Keratinocyte (primary cell): ENCODE results near the gene STYK1. TPM values are rescaled to one million over a fixed set of nuclear protein-coding genes. Genes with fewer than 3 reads are reported as not detected.

Experiments
- DNase-seq: peaks from one replicate; pipeline ENCODE4 v3.0.0-alpha.2; 2011; ENCODE audit warnings: low read depth, missing footprints, low spot score
- FAIRE-seq: peaks from 2 replicates; lab custom pipeline; 2011; peaks lifted over from hg19 to GRCh38; lab: Jason Lieb, UNC
- H2AFZ ChIP-seq: 2 replicates; pipeline ENCODE4 v1.6.0; 2012; ENCODE audit warnings: low read length, control low read depth, inconsistent platforms; ENCODE audit not compliant: control insufficient read depth
- H3K27ac ChIP-seq: 2 replicates; pipeline ENCODE4 v1.5.1; 2011; ENCODE audit warnings: low read length; ENCODE audit not compliant: control insufficient read depth, insufficient read depth
- H3K27me3 ChIP-seq: 3 replicates; pipeline ENCODE4 v1.6.0; 2011; ENCODE audit warnings: low read length; ENCODE audit not compliant: control insufficient read depth, insufficient read depth; ENCODE audit errors: extremely low read depth
- H3K36me3 ChIP-seq, 2 experiments: 2 replicates in 1 of 2; 3 replicates in 1 of 2; pipeline ENCODE4 v1.5.1; 2011; ENCODE audit warnings: low read length in 2 of 2, mild to moderate bottlenecking in 1 of 2; ENCODE audit not compliant: control insufficient read depth in 2 of 2, insufficient read depth in 2 of 2; ENCODE audit errors: extremely low read depth in 1 of 2
- H3K4me1 ChIP-seq: 3 replicates; pipeline ENCODE4 v1.5.1; 2011; ENCODE audit warnings: low read length; ENCODE audit not compliant: control insufficient read depth, insufficient read depth; ENCODE audit errors: extremely low read depth
- H3K4me2 ChIP-seq: 3 replicates; pipeline ENCODE4 v1.6.0; 2011; ENCODE audit warnings: low read depth, low read length; ENCODE audit not compliant: control insufficient read depth, insufficient read depth; ENCODE audit errors: extremely low read depth
- H3K4me3 ChIP-seq, 3 experiments: fragments of 200-600 bp in 1 of 3; sonication (generic) in 1 of 3; 2 replicates in 2 of 3; 3 replicates in 1 of 3; pipeline ENCODE4 v1.5.1; 2011 to 2016; ENCODE audit warnings: low read length in 3 of 3, mild to moderate bottlenecking in 3 of 3, control low read depth in 2 of 3, inconsistent platforms in 1 of 3, low read depth in 1 of 3, mixed read lengths in 1 of 3, mixed run types in 1 of 3, moderate library complexity in 1 of 3; ENCODE audit not compliant: control insufficient read depth in 2 of 3, insufficient read depth in 2 of 3; ENCODE audit errors: extremely low read depth in 1 of 3
- H3K79me2 ChIP-seq: 2 replicates; pipeline ENCODE4 v1.6.0; 2012; ENCODE audit warnings: low read length; ENCODE audit not compliant: control insufficient read depth, insufficient read depth
- H3K9ac ChIP-seq: 3 replicates; pipeline ENCODE4 v1.6.0; 2011; ENCODE audit warnings: low read length; ENCODE audit not compliant: control insufficient read depth, insufficient read depth; ENCODE audit errors: extremely low read depth
- H3K9me1 ChIP-seq: 3 replicates; pipeline ENCODE4 v1.6.0; 2011; ENCODE audit warnings: low read length; ENCODE audit not compliant: control insufficient read depth, insufficient read depth; ENCODE audit errors: extremely low read depth
- H3K9me3 ChIP-seq: 2 replicates; pipeline ENCODE4 v1.5.1; 2012; ENCODE audit warnings: low read depth, low read length; ENCODE audit not compliant: control insufficient read depth
- H4K20me1 ChIP-seq: 3 replicates; pipeline ENCODE4 v1.6.0; 2011; ENCODE audit warnings: low read length; ENCODE audit not compliant: control insufficient read depth, insufficient read depth; ENCODE audit errors: extremely low read depth
- CTCF ChIP-seq, 3 experiments: IDR thresholded peaks in 1 of 3; conservative IDR thresholded peaks in 1 of 3; optimal IDR thresholded peaks in 1 of 3; 2 replicates in 2 of 3; 3 replicates in 1 of 3; pipeline versions ENCODE3 to v1.5.1; 2011; ENCODE audit warnings: low read length in 3 of 3, mild to moderate bottlenecking in 3 of 3, moderate library complexity in 2 of 3, control low read depth in 1 of 3, inconsistent platforms in 1 of 3; ENCODE audit not compliant: insufficient read depth in 2 of 3; ENCODE audit errors: extremely low read depth in 1 of 3
- EZH2 ChIP-seq: IDR thresholded peaks from one replicate; pipeline ENCODE4 v1.6.1; 2012; ENCODE audit warnings: inconsistent platforms, mild to moderate bottlenecking, low read length, moderate library complexity
- dilution Hi-C: fragments of 300-500 bp; cut with MboI; formaldehyde crosslinking; loops from one replicate; pipeline ENCODE4 v1.7.0; 2020; ENCODE audit warnings: low sequenced_read_pairs; ENCODE audit not compliant: extremely low pct_ligation_motif_present
- polyA plus RNA-seq, 5 experiments: library from polyadenylated mRNA; depleted of rRNA in 3 of 5; stranded (reverse) in 3 of 5; stranded (forward) in 1 of 5; unstranded in 1 of 5; fragments of >200 nt; gene quantifications; 1 replicate in 1 of 5; 2 replicates in 3 of 5; 3 replicates in 1 of 5; pipeline versions ENCODE4 v1.2.1 to v1.2.3, GENCODE V29; 2011 to 2012; ENCODE audit warnings: missing spikeins in 2 of 5, low read depth in 1 of 5, low replicate concordance in 1 of 5

Gene STYK1
- polyA plus RNA-seq, 1 donor (not counting 4 experiments of a cell fraction or from before 2014, with no cell fraction given): 2.8 TPM

- no peaks in the 10 kb centered on the region for H4K20me1 ChIP-seq
- peaks cover 0 to 2% of the 10 kb centered on the region in 2 experiments for H3K36me3 ChIP-seq
- no peaks in the 10 kb centered on the region for H3K27me3 ChIP-seq
- H2AFZ ChIP-seq: no peak overlapping the region
- H3K9me3 ChIP-seq: no peaks in the 10 kb centered on the region
- no peak for DNase-seq
- dilution Hi-C loops: no loop called here
- FAIRE-seq: no peak
- no peaks in the 10 kb centered on the region for H3K9me1 ChIP-seq
- peaks cover 7% of the 10 kb centered on the region for H3K4me1 ChIP-seq
- no peak overlapping the region for H3K9ac ChIP-seq
- H3K4me2 ChIP-seq: no peak overlapping the region
- no peak overlapping the region for H3K4me3 ChIP-seq
- TF ChIP-seq EZH2: no peak
- TF ChIP-seq CTCF (optimal IDR thresholded peaks at IDR 0.05 in 1 of 3, IDR thresholded peaks at IDR 0.05 in 1 of 3, conservative IDR thresholded peaks at IDR 0.05 in 1 of 3; ENCODE audit: extremely low read depth in 1 of 3, insufficient read depth in 2 of 3, low read length in 3 of 3): no peak
- H3K27ac ChIP-seq: no peak overlapping the region
- H3K79me2 ChIP-seq: no peaks in the 10 kb centered on the region
Measured at GRCh38 chr12:10636611-10637010, 37.2 kb downstream of the STYK1 start.

- DNase-seq: no peak
- Histone ChIP-seq H3K36me3 (peaks cover 1 to 2% of the 10 kb centered on the region in 2 experiments), H4K20me1 (no peaks in the 10 kb centered on the region), H3K9me3 (no peaks in the 10 kb centered on the region), H3K4me2 (no peak overlapping the region), H3K9ac (no peak overlapping the region), H3K9me1 (no peaks in the 10 kb centered on the region), H3K4me3 (no peak overlapping the region), H2AFZ (no peak overlapping the region), H3K4me1 (peaks cover 2% of the 10 kb centered on the region), H3K79me2 (no peaks in the 10 kb centered on the region), H3K27ac (no peak overlapping the region), H3K27me3 (no peaks in the 10 kb centered on the region)
- no peak for TF ChIP-seq EZH2
- TF ChIP-seq CTCF (optimal IDR thresholded peaks at IDR 0.05 in 1 of 3, IDR thresholded peaks at IDR 0.05 in 1 of 3, conservative IDR thresholded peaks at IDR 0.05 in 1 of 3; ENCODE audit: extremely low read depth in 1 of 3, insufficient read depth in 2 of 3, low read length in 3 of 3): no peak
- FAIRE-seq: no peak
- dilution Hi-C loops: no loop called here
Measured at GRCh38 chr12:10636124-10636523, 37.7 kb downstream of the STYK1 start.
